T-helper 1 cell treated with Interleukin-12 subunit alpha and Interleukin-12 subunit beta and Interleukin-4 antibody, amounts not matched to agents 30 ng/mL and 1 ng/mL, for 36 hours (primary cell): ENCODE data around the gene SLC15A3. TPM values are rescaled to one million over a fixed set of nuclear protein-coding genes. Genes with fewer than 3 reads are reported as not detected.

Experiments used
- intact Hi-C: fragments of 100-400 bp; cut with micrococcal nuclease; formaldehyde crosslinking; loops from one replicate; pipeline ENCODE4 v1.15.1; 2024
- total RNA-seq: library from RNA; stranded (reverse); gene quantifications from 2 replicates; pipeline ENCODE4 v1.2.3, GENCODE V29; 2022

Gene SLC15A3
- 1.8 and 2.7 TPM in 2 replicates for total RNA-seq

DNA sequence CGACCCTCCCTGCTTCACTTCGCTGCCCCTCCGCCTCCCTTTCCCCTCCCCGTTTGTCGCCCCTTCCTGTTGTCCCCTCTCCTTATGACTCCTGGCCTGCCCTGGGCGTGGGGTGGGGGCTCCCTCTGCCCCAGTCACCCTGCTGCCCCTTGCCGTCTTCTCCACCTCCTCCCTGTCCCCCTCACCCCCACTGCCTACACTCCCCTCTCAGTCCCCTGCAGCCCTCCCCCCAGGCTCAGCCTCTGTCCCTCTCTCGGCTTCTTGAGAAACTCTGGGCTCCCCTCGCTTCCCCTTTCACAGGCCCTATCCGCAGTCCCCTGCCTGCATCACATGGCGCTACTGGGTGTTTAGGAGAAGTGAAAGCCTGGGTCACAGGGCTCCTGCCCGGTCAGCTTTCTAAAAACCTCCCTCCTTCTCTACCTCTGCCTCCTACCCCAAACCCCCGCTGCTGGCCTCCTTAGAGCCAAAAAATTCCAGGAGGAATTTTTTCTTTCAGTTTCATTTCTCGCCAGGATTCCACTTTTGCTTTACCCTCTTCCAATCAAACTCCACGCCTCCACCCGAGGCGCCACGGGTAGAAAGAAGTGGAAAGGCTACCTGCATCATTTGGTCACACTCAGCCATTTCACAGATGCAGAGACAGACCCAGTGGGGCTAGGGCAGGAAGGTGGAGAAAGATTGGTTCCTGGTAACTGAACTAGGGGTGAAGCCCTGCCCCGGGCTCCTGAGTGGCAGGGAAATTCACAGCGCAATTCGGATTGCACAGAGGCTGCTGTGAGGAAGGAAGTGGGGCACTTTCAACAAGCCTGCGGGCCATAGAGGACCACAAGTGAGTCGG lies at the start of gene SLC15A3:
SLC15A3 (minus strand) TSS at position 273 of the 838 bp plus-strand sequence. CDS start 625 bp downstream, outside the sequence.
- intact Hi-C loops = loop anchor here (1.0 kb wide), 1 partner anchor 38 kb away; the partner anchor contains the start of gene TMEM109

DNA sequence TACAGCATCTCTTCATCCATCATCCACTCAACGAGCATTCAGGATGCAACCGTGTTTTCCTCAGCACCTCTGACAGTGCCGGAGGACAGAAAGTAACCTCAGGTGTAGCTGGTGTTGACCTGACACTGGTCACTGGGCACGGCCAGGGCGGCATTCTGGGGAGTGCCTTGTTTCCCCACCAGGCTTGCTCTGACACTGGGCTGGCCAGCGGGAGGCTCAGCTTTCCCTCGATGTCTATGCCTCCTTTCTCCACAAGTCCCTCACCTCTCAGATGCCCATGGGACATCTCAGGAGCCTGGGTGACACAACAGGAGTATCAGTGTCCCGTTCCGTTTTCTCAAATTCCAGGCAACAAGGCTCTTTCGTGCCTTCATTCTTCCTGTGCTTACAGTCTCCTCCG lies 48.5 kb upstream of the SLC15A3 start:
- intact Hi-C loops = no loop called here

- intact Hi-C loops = no loop called here
Observed at GRCh38 chr11:60996381-60997138, 44.6 kb upstream of the SLC15A3 start.

DNA sequence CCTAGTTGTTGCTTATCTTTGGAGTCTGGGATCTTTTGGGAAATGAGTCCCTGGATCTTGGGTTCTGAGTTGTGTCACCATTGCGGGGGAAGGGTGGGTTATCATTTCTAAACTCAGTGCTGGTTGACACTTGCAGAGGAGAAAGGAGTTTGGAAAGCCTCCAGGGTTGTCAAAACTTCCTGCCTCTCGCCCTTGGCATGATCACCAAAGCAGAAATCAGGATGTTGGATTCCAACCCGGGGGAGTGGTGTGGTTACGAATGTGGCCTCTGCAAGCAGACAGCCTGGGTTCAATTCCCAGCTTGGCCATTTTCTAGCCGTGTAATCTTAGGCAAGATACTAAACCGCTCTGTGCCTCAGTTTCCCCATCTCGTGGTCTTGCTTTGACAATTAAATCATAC lies 43.8 kb upstream of the SLC15A3 start:
- intact Hi-C loops = no loop called here

- intact Hi-C loops = loop anchor here (1.0 kb wide), 4 partner anchors 8 to 48 kb away; partner anchors contain the start of gene CD6
Observed at GRCh38 chr11:60994541-60995080, 42.6 kb upstream of the SLC15A3 start.

- intact Hi-C loops = loop anchor here (1.0 kb wide), 4 partner anchors 7 to 49 kb away; partner anchors contain the start of gene CD6
Observed at GRCh38 chr11:60993615-60994014, 41.6 kb upstream of the SLC15A3 start.

DNA sequence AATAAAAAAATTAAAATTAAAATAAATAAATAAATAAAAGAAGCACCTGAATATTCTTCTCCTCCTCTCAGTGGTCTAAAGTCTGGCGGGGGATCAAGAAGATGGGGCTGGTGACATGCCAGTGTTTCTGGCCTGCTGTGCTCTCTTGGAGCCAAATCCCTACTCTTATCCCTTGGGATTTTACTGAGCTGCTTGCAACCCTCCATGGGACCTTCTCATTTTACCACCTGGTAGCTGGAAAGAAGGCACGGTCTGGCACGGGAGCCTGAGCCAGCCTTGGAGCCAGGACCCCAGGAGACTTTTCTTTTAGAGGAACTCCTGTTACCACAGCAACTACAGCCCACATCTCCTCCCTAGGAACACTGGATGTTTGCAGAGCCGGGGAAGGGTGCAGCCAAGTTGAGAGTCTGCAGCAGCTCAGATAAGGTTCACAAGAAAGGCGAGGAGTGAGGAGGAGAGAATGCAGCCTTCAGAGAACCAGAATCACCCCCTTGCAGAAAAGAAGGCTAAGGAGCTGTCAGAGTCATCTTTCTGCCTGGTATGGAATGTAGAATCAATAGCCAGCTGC lies 41.0 kb upstream of the SLC15A3 start:
- intact Hi-C loops = no loop called here

DNA sequence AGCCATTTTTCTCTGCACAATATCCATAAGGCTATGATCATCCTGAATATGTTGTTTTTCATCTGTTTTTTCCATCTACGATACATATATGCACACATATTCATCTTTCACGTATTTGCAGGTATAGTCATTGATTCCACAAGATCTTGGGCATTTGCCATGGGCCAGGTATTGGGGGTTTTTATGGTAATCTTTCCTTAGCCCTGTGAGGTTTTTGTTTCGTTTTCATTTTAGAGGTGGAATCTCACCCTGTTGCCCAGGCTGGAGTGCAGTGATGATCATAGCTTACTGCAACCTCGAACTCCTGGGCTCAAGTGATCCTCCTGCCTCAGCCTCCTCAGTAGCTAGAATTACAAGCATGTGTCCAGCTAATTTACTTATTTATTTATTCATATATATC lies 39.5 kb upstream of the SLC15A3 start:
- intact Hi-C loops = no loop called here

GRCh38 chr11:60989093-60989650 lies 37.2 kb upstream of the SLC15A3 start:
- intact Hi-C loops = loop anchor here (2.0 kb wide), 1 partner anchor 16 kb away; no protein-coding TSS in a partner anchor

DNA sequence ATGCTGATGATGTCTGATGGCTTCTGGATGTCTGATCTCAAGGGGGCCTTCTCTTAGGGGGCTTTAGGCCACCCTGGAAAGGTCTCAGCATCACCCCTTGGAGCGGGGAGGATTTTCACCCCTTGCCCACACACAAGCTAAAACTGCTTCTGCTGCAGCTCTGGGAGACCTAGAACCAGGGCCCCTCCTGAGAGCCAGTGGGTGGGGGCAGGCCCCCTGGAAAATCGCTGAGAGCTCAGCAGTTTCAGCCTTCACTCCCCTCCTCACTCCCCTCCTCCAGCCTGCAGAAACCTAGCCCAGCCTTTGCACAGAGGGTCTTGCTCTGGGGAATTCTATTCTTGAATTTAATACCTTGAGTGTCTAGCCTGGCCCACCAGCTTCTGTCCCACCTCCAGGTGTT lies 36.7 kb upstream of the SLC15A3 start:
- intact Hi-C loops = loop anchor here (1.0 to 2.0 kb wide), 2 partner anchors 16 to 35 kb away; no protein-coding TSS in a partner anchor

GRCh38 chr11:60987577-60988277 lies 35.8 kb upstream of the SLC15A3 start:
- intact Hi-C loops = loop anchor here (1.0 to 2.0 kb wide), 4 partner anchors 17 to 95 kb away; partner anchors contain the start of gene PRPF19

- intact Hi-C loops = loop anchor here (1.0 to 2.0 kb wide), 9 partner anchors 8 to 116 kb away; partner anchors contain the start of genes CD5 and PRPF19
Observed at GRCh38 chr11:60985991-60986915, 34.3 kb upstream of the SLC15A3 start.

DNA sequence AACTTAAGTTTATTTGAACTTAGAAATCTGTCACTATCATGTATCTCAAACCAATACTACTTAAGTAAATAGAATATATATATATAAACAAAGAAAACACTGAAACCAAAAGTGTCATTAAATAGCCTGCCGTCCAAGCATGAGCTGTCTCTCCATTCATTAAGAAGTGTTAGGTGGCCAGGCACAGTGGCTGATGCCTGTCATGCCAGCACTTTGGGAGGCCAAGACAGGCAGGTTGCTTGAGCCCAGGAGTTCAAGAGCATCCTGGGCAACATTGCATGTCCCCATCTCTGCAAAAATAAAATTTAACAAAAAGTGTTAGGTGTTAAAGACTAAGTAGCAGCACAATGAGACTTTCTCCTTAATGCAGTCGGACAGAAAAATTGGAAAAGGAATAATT lies 33.5 kb upstream of the SLC15A3 start:
- intact Hi-C loops = no loop called here

GRCh38 chr11:60984636-60985035 lies 32.7 kb upstream of the SLC15A3 start:
- intact Hi-C loops = no loop called here

- intact Hi-C loops = no loop called here
Observed at GRCh38 chr11:60984149-60984548, 32.2 kb upstream of the SLC15A3 start.

GRCh38 chr11:60982184-60982583 lies 30.2 kb upstream of the SLC15A3 start:
- intact Hi-C loops = no loop called here

- intact Hi-C loops = no loop called here
Observed at GRCh38 chr11:60981515-60981914, 29.5 kb upstream of the SLC15A3 start.

DNA sequence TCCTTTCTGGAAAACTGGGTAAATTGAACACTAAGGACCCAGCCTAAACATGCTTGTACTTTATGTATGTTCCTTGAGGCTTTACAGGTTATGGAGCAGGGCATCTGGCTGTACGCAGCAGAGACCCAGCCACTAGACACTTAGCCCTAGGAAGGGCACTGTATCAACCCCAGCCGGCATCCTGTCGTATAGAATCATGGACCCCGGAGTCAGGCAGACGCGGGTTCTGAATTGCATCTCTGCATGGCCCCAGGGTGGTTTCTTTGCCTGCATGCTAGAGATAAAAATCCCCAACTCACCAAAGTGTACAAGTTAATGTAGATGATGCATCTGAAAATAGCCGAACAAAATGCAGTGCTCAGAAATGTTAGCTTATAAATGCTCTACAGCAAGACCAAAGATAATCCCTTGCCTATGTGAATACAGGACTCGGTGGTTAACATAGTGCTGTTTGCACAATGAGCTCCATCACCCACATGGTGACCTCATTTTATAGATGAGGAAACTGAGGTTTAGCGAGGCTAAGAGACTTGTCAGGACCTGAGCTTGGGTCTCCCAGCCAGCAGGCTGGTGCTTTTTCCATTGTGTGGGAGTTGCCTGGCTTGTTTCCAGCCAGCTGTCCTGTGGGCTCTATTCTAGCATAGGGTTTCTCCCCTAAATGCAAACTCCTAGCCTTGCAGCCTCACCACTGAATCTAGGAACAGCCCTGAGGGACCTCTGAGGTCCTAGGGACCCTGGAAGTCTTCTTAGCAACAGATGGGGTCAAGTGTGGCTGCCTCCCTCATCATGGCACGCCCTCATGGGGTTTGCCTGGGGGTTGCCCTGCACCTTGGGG lies 26.8 kb upstream of the SLC15A3 start:
- intact Hi-C loops = loop anchor here (1.0 to 2.0 kb wide), 3 partner anchors 8 to 132 kb away; no protein-coding TSS in a partner anchor
